Neuronal stem cell (in vitro differentiated cells): Measurements from ENCODE around the gene NT5C3B.

Experiments
- DNase-seq: peaks from one replicate; pipeline ENCODE4 v3.0.0-alpha.2; 2013; ENCODE audit warnings: low spot score
- H2AFZ ChIP-seq: one replicate; pipeline ENCODE4 v1.6.1; 2013; ENCODE audit warnings: mild to moderate bottlenecking, low read length, inconsistent platforms
- H2AK5ac ChIP-seq: 2 replicates; pipeline ENCODE4 v1.6.1; 2013; ENCODE audit warnings: low read depth, mild to moderate bottlenecking, inconsistent platforms, low read length, moderate library complexity, mixed read lengths
- H2BK120ac ChIP-seq: 2 replicates; pipeline ENCODE4 v1.6.1; 2013; ENCODE audit warnings: low read depth, mild to moderate bottlenecking, inconsistent platforms, low read length, moderate library complexity, mixed read lengths
- H2BK12ac ChIP-seq: one replicate; pipeline ENCODE4 v1.6.1; 2013; ENCODE audit warnings: low read length, inconsistent platforms
- H2BK15ac ChIP-seq: 2 replicates; pipeline ENCODE4 v1.6.1; 2013; ENCODE audit warnings: mild to moderate bottlenecking, low read length, inconsistent platforms, mixed read lengths
- H2BK5ac ChIP-seq: one replicate; pipeline ENCODE4 v1.6.1; 2013; ENCODE audit warnings: inconsistent platforms, mild to moderate bottlenecking, low read length, moderate library complexity
- H3K14ac ChIP-seq: one replicate; pipeline ENCODE4 v1.6.1; 2013; ENCODE audit warnings: low read length, inconsistent platforms
- H3K18ac ChIP-seq: 2 replicates; pipeline ENCODE4 v1.6.1; 2013; ENCODE audit warnings: low read length, inconsistent platforms
- H3K23ac ChIP-seq: 2 replicates; pipeline ENCODE4 v1.6.1; 2013; ENCODE audit warnings: low read depth, mild to moderate bottlenecking, mixed read lengths, low read length, inconsistent platforms; ENCODE audit not compliant: poor library complexity
- H3K27ac ChIP-seq: replicated peaks from 3 replicates; pipeline ENCODE4 v1.5.1; 2013; ENCODE audit warnings: low read length, inconsistent platforms
- H3K27me3 ChIP-seq, 3 experiments: 2 replicates each; pipeline ENCODE4 v1.6.1; 2013; ENCODE audit warnings: low read length in 3 of 3, mild to moderate bottlenecking in 2 of 3, inconsistent platforms in 1 of 3, low read depth in 1 of 3, mixed read lengths in 1 of 3, moderate library complexity in 1 of 3; ENCODE audit not compliant: control insufficient read depth in 3 of 3, insufficient read depth in 3 of 3
- H3K36me3 ChIP-seq, 2 donors: replicated peaks in 1 of 2; 2 replicates each; pipeline ENCODE4 v1.6.1; 2013; ENCODE audit warnings: low read length in 2 of 2; ENCODE audit not compliant: control insufficient read depth in 2 of 2, insufficient read depth in 2 of 2
- H3K4ac ChIP-seq: 2 replicates; pipeline ENCODE4 v1.6.1; 2013; ENCODE audit warnings: inconsistent platforms, mild to moderate bottlenecking, low read length, moderate library complexity
- H3K4me1 ChIP-seq, 2 donors: 1 replicate in 1 of 2; 2 replicates in 1 of 2; pipeline ENCODE4 v1.6.1; 2013; ENCODE audit warnings: low read length in 2 of 2, low read depth in 1 of 2; ENCODE audit not compliant: control insufficient read depth in 2 of 2, insufficient read depth in 1 of 2
- H3K4me2 ChIP-seq: one replicate; pipeline ENCODE4 v1.6.1; 2013; ENCODE audit warnings: mild to moderate bottlenecking, low read length, inconsistent platforms; ENCODE audit not compliant: insufficient read depth, poor library complexity, severe bottlenecking
- H3K4me3 ChIP-seq, 2 donors: 2 replicates each; pipeline ENCODE4 v1.5.1; 2013; ENCODE audit warnings: low read length in 2 of 2, mild to moderate bottlenecking in 2 of 2, inconsistent platforms in 1 of 2, moderate library complexity in 1 of 2
- H3K79me1 ChIP-seq: one replicate; pipeline ENCODE4 v1.6.1; 2013; ENCODE audit warnings: low read depth, mild to moderate bottlenecking, inconsistent platforms, low read length, moderate library complexity
- H3K9ac ChIP-seq: one replicate; pipeline ENCODE4 v1.6.1; 2013; ENCODE audit warnings: mild to moderate bottlenecking, low read depth, low read length, inconsistent platforms; ENCODE audit not compliant: poor library complexity
- H3K9me3 ChIP-seq, 2 donors: replicated peaks in 1 of 2; 2 replicates each; pipeline versions ENCODE3 to v1.6.1; 2013; ENCODE audit warnings: low read length in 2 of 2, mild to moderate bottlenecking in 2 of 2, inconsistent platforms in 1 of 2, low read depth in 1 of 2, mixed read lengths in 1 of 2, moderate library complexity in 1 of 2; ENCODE audit not compliant: control insufficient read depth in 2 of 2, insufficient read depth in 1 of 2
- H4K8ac ChIP-seq: one replicate; pipeline ENCODE4 v1.6.1; 2013; ENCODE audit warnings: low read depth, mild to moderate bottlenecking, inconsistent platforms, low read length, moderate library complexity
- H4K91ac ChIP-seq: one replicate; pipeline ENCODE4 v1.6.1; 2013; ENCODE audit warnings: low read length, low read depth, mild to moderate bottlenecking, inconsistent platforms; ENCODE audit not compliant: poor library complexity
- WGBS, 2 donors: extraction: QIAGEN DNeasy Blood & Tissue Kit; methylation state at CpG; one replicate each; pipeline ENCODE4 v1.1.7; 2013; ENCODE audit warnings: missing lambda C conversion rate in 2 of 2, mixed read lengths in 1 of 2; ENCODE audit not compliant: insufficient read length in 2 of 2, insufficient replicate concordance in 1 of 2; ENCODE audit errors: extremely low coverage in 2 of 2; 5-methylcytosine and 5-hydroxymethylcytosine counted together

NT5C3B gene

GRCh38 chr17:41824086-41824485 lies 11.9 kb downstream of the NT5C3B start:
- H2BK15ac ChIP-seq, result no peak overlapping the region
- H3K27ac ChIP-seq, result no peak overlapping the region
- H2BK5ac ChIP-seq, result no peak overlapping the region
- no peak overlapping the region for H2AK5ac ChIP-seq
- H3K27me3 ChIP-seq, result no peaks in the 10 kb centered on the region
- H3K14ac ChIP-seq, result no peak overlapping the region
- H3K9ac ChIP-seq, result no peak overlapping the region
- no CpG with 5 or more reads among the region's 7 CpGs for WGBS, 2 donors
- H3K9me3 ChIP-seq, result no peaks in the 10 kb centered on the region
- peaks cover 3 to 26% of the 10 kb centered on the region in 2 donors for H3K4me1 ChIP-seq
- H3K36me3 ChIP-seq, result peaks cover 28 to 82% of the 10 kb centered on the region in 2 donors
- H3K23ac ChIP-seq, result no peak overlapping the region
- H3K4me3 ChIP-seq, result no peak overlapping the region
- no peak overlapping the region for H2BK12ac ChIP-seq
- no peak overlapping the region for H4K8ac ChIP-seq
- H4K91ac ChIP-seq, result no peak overlapping the region
- no peak overlapping the region for H3K4ac ChIP-seq
- H3K4me2 ChIP-seq, result no peak overlapping the region
- no peak overlapping the region for H2AFZ ChIP-seq
- no peak overlapping the region for H3K18ac ChIP-seq
- no peaks in the 10 kb centered on the region for H3K79me1 ChIP-seq
- H2BK120ac ChIP-seq, result no peak overlapping the region
- no peak for DNase-seq

DNA sequence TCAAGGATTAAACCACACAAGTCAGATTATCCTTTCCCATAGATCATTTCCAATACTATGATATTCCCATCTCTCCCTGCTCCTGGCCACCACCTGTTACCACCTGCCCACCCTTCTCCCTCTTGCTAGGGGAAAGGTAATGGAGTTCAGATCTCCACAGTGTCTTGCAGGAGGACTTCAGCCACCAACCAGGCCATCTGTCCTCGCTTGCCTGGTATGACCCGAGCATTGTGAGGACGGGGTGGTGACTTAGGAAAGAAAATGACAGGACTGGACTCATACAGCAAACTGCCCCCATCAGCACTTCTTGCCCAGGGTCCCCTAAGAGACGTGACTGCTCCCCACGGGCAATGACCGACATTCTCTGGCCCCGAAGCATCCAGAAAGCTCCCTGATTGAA lies 12.5 kb downstream of the NT5C3B start:
- no peak overlapping the region for H2AFZ ChIP-seq
- no peak overlapping the region for H3K18ac ChIP-seq
- H4K91ac ChIP-seq, result no peak overlapping the region
- no peaks in the 10 kb centered on the region for H3K9me3 ChIP-seq
- H3K4me1 ChIP-seq, result peaks cover 3 to 29% of the 10 kb centered on the region in 2 donors
- H3K27ac ChIP-seq, result no peak overlapping the region
- no peak overlapping the region for H3K4me2 ChIP-seq
- H4K8ac ChIP-seq, result no peak overlapping the region
- peaks cover 26 to 80% of the 10 kb centered on the region in 2 donors for H3K36me3 ChIP-seq
- H2AK5ac ChIP-seq, result no peak overlapping the region
- H3K27me3 ChIP-seq, result no peaks in the 10 kb centered on the region
- no peak overlapping the region for H2BK15ac ChIP-seq
- no peak overlapping the region for H2BK120ac ChIP-seq
- no peak overlapping the region for H3K4ac ChIP-seq
- H3K4me3 ChIP-seq, result no peak overlapping the region
- H2BK12ac ChIP-seq, result no peak overlapping the region
- H3K9ac ChIP-seq, result no peak overlapping the region
- H3K14ac ChIP-seq, result no peak overlapping the region
- no peak overlapping the region for H2BK5ac ChIP-seq
- DNase-seq, result no peak
- WGBS, 2 donors, result no CpG with 5 or more reads among the region's 7 CpGs
- no peak overlapping the region for H3K23ac ChIP-seq
- no peaks in the 10 kb centered on the region for H3K79me1 ChIP-seq

DNA sequence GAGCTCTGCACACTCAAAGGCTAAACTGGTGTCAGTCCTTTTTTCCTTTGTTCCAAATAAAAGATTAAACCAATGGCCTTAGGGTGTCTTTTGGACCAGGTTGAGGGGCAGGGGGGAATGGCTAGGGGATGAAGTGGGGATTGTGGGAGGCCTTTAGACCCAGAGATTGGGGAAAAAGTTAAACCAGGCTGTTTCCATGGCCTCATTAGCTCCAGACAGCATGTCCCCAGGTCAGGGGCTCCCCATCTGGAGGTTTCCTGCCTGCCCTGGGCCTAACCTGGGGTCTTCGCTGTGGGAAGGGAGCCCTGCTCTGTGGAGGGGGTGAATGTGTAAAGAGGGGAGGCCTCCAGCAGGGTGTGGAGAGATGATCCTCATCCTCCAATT lies 12.9 kb downstream of the NT5C3B start:
- H3K14ac ChIP-seq, result no peak overlapping the region
- H3K36me3 ChIP-seq, result peaks cover 29 to 79% of the 10 kb centered on the region in 2 donors
- peaks cover 0 to 3% of the 10 kb centered on the region in 2 donors for H3K9me3 ChIP-seq
- H3K23ac ChIP-seq, result no peak overlapping the region
- H2BK5ac ChIP-seq, result no peak overlapping the region
- H3K27me3 ChIP-seq, result no peaks in the 10 kb centered on the region
- no peak overlapping the region for H2AK5ac ChIP-seq
- WGBS, 2 donors, result no CpG with 5 or more reads among the region's 1 CpG
- no peak overlapping the region for H3K27ac ChIP-seq
- no peak overlapping the region for H2BK15ac ChIP-seq
- no peak overlapping the region for H2BK12ac ChIP-seq
- no peak overlapping the region for H4K8ac ChIP-seq
- no peak for DNase-seq
- H3K4me3 ChIP-seq, result no peak overlapping the region
- H3K18ac ChIP-seq, result no peak overlapping the region
- H3K79me1 ChIP-seq, result no peaks in the 10 kb centered on the region
- peaks cover 3 to 31% of the 10 kb centered on the region in 2 donors for H3K4me1 ChIP-seq
- H2BK120ac ChIP-seq, result no peak overlapping the region
- no peak overlapping the region for H3K9ac ChIP-seq
- H3K4me2 ChIP-seq, result no peak overlapping the region
- H4K91ac ChIP-seq, result no peak overlapping the region
- no peak overlapping the region for H3K4ac ChIP-seq
- no peak overlapping the region for H2AFZ ChIP-seq

DNA sequence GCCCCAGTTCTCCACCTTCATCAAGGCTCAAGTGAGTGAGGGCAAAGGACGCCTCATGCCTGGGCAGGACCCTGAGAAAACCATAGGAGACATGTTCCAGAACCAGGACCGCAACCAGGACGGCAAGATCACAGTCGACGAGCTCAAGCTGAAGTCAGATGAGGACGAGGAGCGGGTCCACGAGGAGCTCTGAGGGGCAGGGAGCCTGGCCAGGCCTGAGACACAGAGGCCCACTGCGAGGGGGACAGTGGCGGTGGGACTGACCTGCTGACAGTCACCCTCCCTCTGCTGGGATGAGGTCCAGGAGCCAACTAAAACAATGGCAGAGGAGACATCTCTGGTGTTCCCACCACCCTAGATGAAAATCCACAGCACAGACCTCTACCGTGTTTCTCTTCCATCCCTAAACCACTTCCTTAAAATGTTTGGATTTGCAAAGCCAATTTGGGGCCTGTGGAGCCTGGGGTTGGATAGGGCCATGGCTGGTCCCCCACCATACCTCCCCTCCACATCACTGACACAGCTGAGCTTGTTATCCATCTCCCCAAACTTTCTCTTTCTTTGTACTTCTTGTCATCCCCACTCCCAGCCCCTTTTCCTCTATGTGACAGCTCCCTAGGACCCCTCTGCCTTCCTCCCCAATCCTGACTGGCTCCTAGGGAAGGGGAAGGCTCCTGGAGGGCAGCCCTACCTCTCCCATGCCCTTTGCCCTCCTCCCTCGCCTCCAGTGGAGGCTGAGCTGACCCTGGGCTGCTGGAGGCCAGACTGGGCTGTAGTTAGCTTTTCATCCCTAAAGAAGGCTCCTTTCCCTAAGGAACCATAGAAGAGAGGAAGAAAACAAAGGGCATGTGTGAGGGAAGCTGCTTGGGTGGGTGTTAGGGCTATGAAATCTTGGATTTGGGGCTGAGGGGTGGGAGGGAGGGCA lies 13.6 kb downstream of the NT5C3B start:
- Histone ChIP-seq H3K23ac (no peak overlapping the region), H2BK12ac (no peak overlapping the region), H3K36me3 (peaks cover 27 to 78% of the 10 kb centered on the region in 2 donors), H3K9ac (no peak overlapping the region), H4K8ac (peak overlapping the region; percentile 58), H2BK5ac (no peak overlapping the region), H3K27me3 (peaks cover 0 to 2% (median 0%) of the 10 kb centered on the region in 3 experiments), H3K18ac (peak overlapping the region; percentile 44), H2BK15ac (no peak overlapping the region), H3K27ac (peak overlapping the region; percentile 31), H3K14ac (no peak overlapping the region), H3K4ac (no peak overlapping the region), H3K79me1 (no peaks in the 10 kb centered on the region), H4K91ac (no peak overlapping the region), H3K4me1 (peaks cover 3 to 31% of the 10 kb centered on the region in 2 donors), H3K4me2 (no peak overlapping the region), H2BK120ac (no peak overlapping the region), H3K4me3 (no peak overlapping the region), H2AK5ac (peak overlapping the region; percentile 53), H2AFZ (no peak overlapping the region), H3K9me3 (peaks cover 0 to 3% of the 10 kb centered on the region in 2 donors)
- WGBS, 2 donors, result no CpG with 5 or more reads among the region's 12 CpGs
- no peak for DNase-seq
